HG02571 (cell line): ENCODE results near the gene TMEM165.
"Not testable (repeated sequence)": the region's sequence is repeated elsewhere in the genome, so short reads cannot be mapped to it uniquely, and the experiment has no call there.

ENCODE experiments used
- ATAC-seq: cut with Tn5 transposase; IDR thresholded peaks from one replicate; pipeline ENCODE4 v1.9.1; 2021; ENCODE audit warnings: mild to moderate bottlenecking, moderate library complexity; ENCODE audit not compliant: unreplicated experiment

The TMEM165 gene

GRCh38 chr4:55395529-55396307 lies at the start of gene TMEM165:
Gene TMEM165 (plus strand): TSS chr4:55395957. CDS start chr4:55396190, 233 bp downstream.
- peak; percentile 94 for ATAC-seq

- ATAC-seq: peak; percentile 94
Measured at GRCh38 chr4:55345980-55346850, 49.5 kb upstream of the TMEM165 start, which contains the start of gene SRD5A3. Gene SRD5A3 (plus strand): TSS chr4:55346242. CDS start chr4:55346337, 95 bp downstream.

- no peak for ATAC-seq
Measured at GRCh38 chr4:55346851-55347255, 48.9 kb upstream of the TMEM165 start.

GRCh38 chr4:55347610-55348228 lies 48.0 kb upstream of the TMEM165 start:
- no peak for ATAC-seq

GRCh38 chr4:55348466-55348865 lies 47.3 kb upstream of the TMEM165 start:
- no peak for ATAC-seq

- not testable (repeated sequence) for ATAC-seq
Measured at GRCh38 chr4:55350870-55351269, 44.9 kb upstream of the TMEM165 start.

GRCh38 chr4:55351824-55352223 lies 43.9 kb upstream of the TMEM165 start:
- ATAC-seq: no peak

GRCh38 chr4:55352726-55353125 lies 43.0 kb upstream of the TMEM165 start:
- ATAC-seq: no peak

GRCh38 chr4:55353228-55353747 lies 42.5 kb upstream of the TMEM165 start:
- not testable (repeated sequence) for ATAC-seq

GRCh38 chr4:55354648-55355047 lies 41.1 kb upstream of the TMEM165 start:
- no peak for ATAC-seq

GRCh38 chr4:55355555-55355954 lies 40.2 kb upstream of the TMEM165 start:
- ATAC-seq: no peak

- ATAC-seq: no peak
Measured at GRCh38 chr4:55356991-55357461, 38.7 kb upstream of the TMEM165 start.

- no peak for ATAC-seq
Measured at GRCh38 chr4:55358246-55358645, 37.5 kb upstream of the TMEM165 start.

- ATAC-seq: peak; percentile 72
Measured at GRCh38 chr4:55358668-55359067, 37.1 kb upstream of the TMEM165 start.

- no peak for ATAC-seq
Measured at GRCh38 chr4:55359397-55359916, 36.3 kb upstream of the TMEM165 start.

GRCh38 chr4:55362938-55363337 lies 32.8 kb upstream of the TMEM165 start:
- ATAC-seq: not testable (repeated sequence)

GRCh38 chr4:55363691-55364351 lies 31.9 kb upstream of the TMEM165 start:
- no peak for ATAC-seq

- no peak for ATAC-seq
Measured at GRCh38 chr4:55364691-55365344, 30.9 kb upstream of the TMEM165 start.

- ATAC-seq: no peak
Measured at GRCh38 chr4:55365345-55365728, 30.4 kb upstream of the TMEM165 start.

- no peak for ATAC-seq
Measured at GRCh38 chr4:55366621-55367020, 29.1 kb upstream of the TMEM165 start.
